Tibial artery (tissue), 4 donors: Measurements from ENCODE around the gene NDNF.

ENCODE experiments used
- DNase-seq, 2 donors: peaks; one replicate each; pipeline ENCODE4 v3.0.0-alpha.2; 2019
- H3K27ac ChIP-seq, 2 donors: fragments of 200-600 bp; sonication (generic) in 1 of 2; 1 replicate in 1 of 2; 2 replicates in 1 of 2; pipeline ENCODE4 v1.5.1; 2018 to 2019; ENCODE audit warnings: mild to moderate bottlenecking in 1 of 2
- H3K27me3 ChIP-seq, 2 donors: fragments of 200-600 bp; sonication (generic) in 1 of 2; one replicate each; pipeline versions ENCODE4 v1.5.1 to v1.6.0; 2016 to 2019
- H3K36me3 ChIP-seq, 3 donors: fragments of 200-600 bp; sonication (generic) in 2 of 3; one replicate each; pipeline ENCODE4 v1.5.1; 2016 to 2019; ENCODE audit warnings: mild to moderate bottlenecking in 2 of 3
- H3K4me1 ChIP-seq, 4 donors: fragments of 200-600 bp; sonication (generic) in 2 of 4; 1 replicate in 3 of 4; 2 replicates in 1 of 4; pipeline ENCODE4 v1.5.1; 2016 to 2019
- H3K4me3 ChIP-seq, 2 donors: fragments of 200-600 bp; sonication (generic) in 1 of 2; 1 replicate in 1 of 2; 2 replicates in 1 of 2; pipeline ENCODE4 v1.5.1; 2018 to 2019; ENCODE audit warnings: mild to moderate bottlenecking in 2 of 2
- H3K9me3 ChIP-seq, 3 donors: fragments of 200-600 bp; sonication (generic) in 1 of 3; one replicate each; pipeline ENCODE4 v1.5.1; 2016 to 2019
- CTCF ChIP-seq, 2 experiments: fragments of 200-600 bp in 1 of 2; fragments of 450-650 bp in 1 of 2; IDR thresholded peaks; one replicate each; pipeline ENCODE4 v1.5.1; 2017 to 2019; ENCODE audit warnings: antibody characterized with exemption in 2 of 2, mild to moderate bottlenecking in 1 of 2, moderate library complexity in 1 of 2
- intact Hi-C: fragments of 100-400 bp; cut with DNase I; formaldehyde crosslinking; loops from one replicate; pipeline ENCODE4 v1.15.0; 2023; ENCODE audit warnings: low total_unique reads

NDNF gene

DNA sequence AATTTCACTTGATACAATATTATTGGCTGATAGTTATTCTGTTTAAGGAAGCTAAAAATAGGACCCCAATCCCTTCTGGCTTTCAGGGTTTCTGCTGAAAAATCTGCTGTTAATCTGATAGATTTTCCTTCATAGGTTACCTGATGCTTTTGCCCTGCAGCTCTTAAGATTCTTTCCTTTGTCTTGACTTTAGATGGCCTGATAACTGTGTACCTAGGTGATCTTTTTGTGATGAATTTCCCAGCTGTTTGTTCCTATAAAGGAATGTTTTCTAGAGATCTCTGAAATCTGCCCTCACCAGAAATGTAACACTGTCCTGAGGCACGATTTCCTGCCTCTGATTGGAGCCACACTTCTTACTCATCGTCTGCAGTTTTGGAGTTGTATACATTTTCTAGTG lies 80.5 kb downstream of the NDNF start:
- no peak overlapping the region for H3K4me3 ChIP-seq
- H3K4me1 ChIP-seq, result no peaks in the 10 kb centered on the region
- no peak for TF ChIP-seq CTCF (IDR thresholded peaks at IDR 0.05)
- DNase-seq, result no peak
- no peaks in the 10 kb centered on the region for H3K36me3 ChIP-seq
- H3K27ac ChIP-seq, result no peak overlapping the region
- no peaks in the 10 kb centered on the region for H3K27me3 ChIP-seq
- intact Hi-C loops, result no loop called here
- no peaks in the 10 kb centered on the region for H3K9me3 ChIP-seq

- intact Hi-C loops, result no loop called here
Observed at GRCh38 chr4:120990246-120990645, 82.1 kb downstream of the NDNF start.

More at GRCh38 chr4:120990246-120990645, 82.1 kb downstream of the NDNF start:
- no peak for TF ChIP-seq CTCF (IDR thresholded peaks at IDR 0.05)
- H3K36me3 ChIP-seq, result no peaks in the 10 kb centered on the region
- no peak for DNase-seq
- no peak overlapping the region for H3K4me3 ChIP-seq
- no peak overlapping the region for H3K27ac ChIP-seq
- no peaks in the 10 kb centered on the region for H3K27me3 ChIP-seq
- no peaks in the 10 kb centered on the region for H3K4me1 ChIP-seq
- H3K9me3 ChIP-seq, result no peaks in the 10 kb centered on the region
